ENCODE results near the gene PRKN. TPM values are rescaled to one million over a fixed set of nuclear protein-coding genes. Genes with fewer than 3 reads are reported as not detected.

PRKN gene
- total RNA-seq, 1 experiment from 2014 or later: 2.0 TPM

DNA sequence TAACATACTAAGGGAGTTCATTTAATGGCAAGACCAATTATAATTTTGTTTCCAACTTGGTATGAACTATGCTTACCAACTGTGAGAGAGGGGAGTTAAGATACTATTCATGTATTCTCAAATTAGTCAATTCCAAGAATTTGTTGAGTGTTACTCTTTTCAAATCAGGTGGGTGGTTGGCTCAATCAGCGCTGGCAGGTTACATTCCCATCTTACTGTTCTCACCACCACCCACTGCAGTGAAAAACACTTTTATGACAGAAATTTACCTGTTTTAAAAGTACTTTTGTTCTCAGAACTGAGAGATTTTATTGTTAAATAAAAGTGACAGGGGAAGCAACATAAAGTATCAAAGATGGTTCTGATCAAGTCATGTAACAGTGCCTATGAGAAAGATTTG is 642.0 kb downstream of the PRKN start:
- H2BK120ac ChIP-seq (ENCODE audit: low read depth, low read length, poor library complexity, severe bottlenecking): no peak overlapping the region
- H3K9ac ChIP-seq (ENCODE audit: extremely low read depth, insufficient read length, low read length): no peak overlapping the region
- no peak overlapping the region for H3K18ac ChIP-seq (ENCODE audit: insufficient read length, low read depth, low read length)
- H3K23me2 ChIP-seq (ENCODE audit: insufficient read length, low read depth, low read length, poor library complexity, severe bottlenecking): no peaks in the 10 kb centered on the region
- no peaks in the 10 kb centered on the region for H3K27me3 ChIP-seq (ENCODE audit: insufficient read depth, low read length)
- Mint-ChIP-seq H3K36me3 (ENCODE audit: insufficient read depth in 1 of 3, low read depth in 3 of 3) (peaks cover 0 to 8% (median 0%) of the 10 kb centered on the region in 3 experiments; a peak in 2 of 7 replicates), H3K9me3 (peaks cover 0 to 6% of the 10 kb centered on the region in 2 experiments; a peak in 3 of 5 replicates), H3K27me3 (ENCODE audit: low read depth) (no peaks in the 10 kb centered on the region; the same call in 1 of the 2 replicates), H3K4me3 (no peak overlapping the region), H3K4me1 (no peaks in the 10 kb centered on the region), H3K27ac (no peak overlapping the region)
- DNase-seq: no peak
- H3K4me1 ChIP-seq (ENCODE audit: insufficient read depth, low read length): no peaks in the 10 kb centered on the region
- no CpG with 5 or more reads among the region's 1 CpG for WGBS (ENCODE audit: extremely low coverage, insufficient read length, low lambda C conversion rate)
- no peak overlapping the region for H2BK5ac ChIP-seq (ENCODE audit: insufficient read length, low read length)
- no peaks in the 10 kb centered on the region for H4K20me1 ChIP-seq (ENCODE audit: control insufficient read depth, insufficient read depth, insufficient read length)
- no peak overlapping the region for H2BK12ac ChIP-seq (ENCODE audit: insufficient read length, low read depth, low read length)
- H2BK15ac ChIP-seq (ENCODE audit: low read depth, low read length): no peak overlapping the region
- H4K8ac ChIP-seq (replicated peaks; ENCODE audit: insufficient read length, low read depth, low read length): no peak overlapping the region
- H3K9me3 ChIP-seq (ENCODE audit: control insufficient read depth, low read depth, low read length): no peaks in the 10 kb centered on the region
- no peak overlapping the region for H2AK5ac ChIP-seq (ENCODE audit: insufficient read length, low read length)
- no peak overlapping the region for H3K4me2 ChIP-seq (ENCODE audit: insufficient read depth, insufficient read length, low read length)
- no peak overlapping the region for H3K4ac ChIP-seq (ENCODE audit: low read depth, low read length)
- no peak overlapping the region for H3K56ac ChIP-seq (ENCODE audit: insufficient read length, low read depth, low read length)
- H3T11ph ChIP-seq (ENCODE audit: low read length): no peak overlapping the region
- no peak for TF ChIP-seq CTCF (conservative IDR thresholded peaks at IDR 0.05)
- no peaks in the 10 kb centered on the region for H3K79me2 ChIP-seq (ENCODE audit: insufficient read depth, low read length)
- H2AFZ ChIP-seq (ENCODE audit: low read length): no peak overlapping the region
- no peak overlapping the region for H4K5ac ChIP-seq (ENCODE audit: insufficient read length, low read depth, low read length)
- no peak overlapping the region for H2BK20ac ChIP-seq (ENCODE audit: low read depth, low read length, poor library complexity, severe bottlenecking)
- no peak overlapping the region for H3K27ac ChIP-seq (ENCODE audit: insufficient read length, low read depth, low read length)
- no peak overlapping the region for H3K23ac ChIP-seq (ENCODE audit: insufficient read length, low read depth, low read length)
- H4K91ac ChIP-seq (ENCODE audit: insufficient read length, low read depth, low read length): no peak overlapping the region
- no peak overlapping the region for H3K14ac ChIP-seq (ENCODE audit: insufficient read depth, low read length)
- H3K79me1 ChIP-seq (ENCODE audit: insufficient read depth, low read depth, low read length, poor library complexity, severe bottlenecking): no peaks in the 10 kb centered on the region
